Head of caudate nucleus (tissue), 42 donors: ENCODE results near the gene RPGRIP1L.

Source experiments
- DNase-seq, 42 donors: peaks; one replicate each; pipeline versions ENCODE4 v3.0.0 to v3.0.0-alpha.2; 2020 to 2021; ENCODE audit warnings: mixed read lengths in 7 of 42
- intact Hi-C: fragments of 100-400 bp; cut with DNase I; formaldehyde crosslinking; loops from one replicate; pipeline ENCODE4 v1.15.0; 2022

RPGRIP1L gene

GRCh38 chr16:53672461-53672860 lies 31.2 kb downstream of the RPGRIP1L start:
- intact Hi-C loops, result no loop called here
- DNase-seq, result no peak

- intact Hi-C loops, result no loop called here
- no peak for DNase-seq
These were observed 34.8 kb downstream of the RPGRIP1L start for GRCh38 chr16:53668869-53669268.

- DNase-seq, result no peak
- intact Hi-C loops, result no loop called here
These were observed 36.8 kb downstream of the RPGRIP1L start for GRCh38 chr16:53666786-53667415.

- DNase-seq, result no peak
- intact Hi-C loops, result no loop called here
These were observed 38.8 kb downstream of the RPGRIP1L start for GRCh38 chr16:53664724-53665345.

GRCh38 chr16:53662072-53662471 lies 41.6 kb downstream of the RPGRIP1L start:
- intact Hi-C loops, result no loop called here
- DNase-seq, result no peak

GRCh38 chr16:53654946-53655345 lies 48.7 kb downstream of the RPGRIP1L start:
- intact Hi-C loops, result no loop called here
- DNase-seq, result no peak

GRCh38 chr16:53651357-53651756 lies 52.3 kb downstream of the RPGRIP1L start:
- intact Hi-C loops, result no loop called here
- no peak for DNase-seq

GRCh38 chr16:53646506-53646905 lies 57.2 kb downstream of the RPGRIP1L start:
- DNase-seq, result no peak
- intact Hi-C loops, result no loop called here

- DNase-seq, result no peak
- intact Hi-C loops, result no loop called here
These were observed 60.2 kb downstream of the RPGRIP1L start for GRCh38 chr16:53643474-53643873.

GRCh38 chr16:53642094-53642493 lies 61.6 kb downstream of the RPGRIP1L start:
- no peak for DNase-seq
- intact Hi-C loops, result no loop called here

GRCh38 chr16:53636978-53637377 lies 66.7 kb downstream of the RPGRIP1L start:
- DNase-seq, result no peak
- intact Hi-C loops, result no loop called here

- intact Hi-C loops, result no loop called here
- DNase-seq, result no peak
These were observed 71.1 kb downstream of the RPGRIP1L start for GRCh38 chr16:53632526-53632925.

GRCh38 chr16:53631236-53632025 lies 72.2 kb downstream of the RPGRIP1L start:
- no peak for DNase-seq
- intact Hi-C loops, result no loop called here

GRCh38 chr16:53629607-53630312 lies 73.9 kb downstream of the RPGRIP1L start:
- no peak for DNase-seq
- intact Hi-C loops, result no loop called here

- intact Hi-C loops, result no loop called here
- no peak for DNase-seq
These were observed 74.5 kb downstream of the RPGRIP1L start for GRCh38 chr16:53629151-53629550.

- no peak for DNase-seq
- intact Hi-C loops, result no loop called here
These were observed 76.8 kb downstream of the RPGRIP1L start for GRCh38 chr16:53626811-53627210.

- intact Hi-C loops, result no loop called here
- no peak for DNase-seq
These were observed 77.5 kb downstream of the RPGRIP1L start for GRCh38 chr16:53626161-53626560.

- intact Hi-C loops, result no loop called here
- DNase-seq, result no peak
These were observed 78.4 kb downstream of the RPGRIP1L start for GRCh38 chr16:53625221-53625620.

- DNase-seq, result no peak
- intact Hi-C loops, result no loop called here
These were observed 81.3 kb downstream of the RPGRIP1L start for GRCh38 chr16:53622315-53622714.

GRCh38 chr16:53620476-53620875 lies 83.2 kb downstream of the RPGRIP1L start:
- intact Hi-C loops, result no loop called here

More at GRCh38 chr16:53620476-53620875, 83.2 kb downstream of the RPGRIP1L start:
- no peak for DNase-seq
